HG03354 (cell line): Measurements from ENCODE around the gene CUL2.

Experiments used
- ATAC-seq: cut with Tn5 transposase; IDR thresholded peaks from one replicate; pipeline ENCODE4 v1.9.1; 2021; ENCODE audit warnings: mild to moderate bottlenecking; ENCODE audit not compliant: unreplicated experiment, poor library complexity, severe bottlenecking

Gene CUL2

DNA sequence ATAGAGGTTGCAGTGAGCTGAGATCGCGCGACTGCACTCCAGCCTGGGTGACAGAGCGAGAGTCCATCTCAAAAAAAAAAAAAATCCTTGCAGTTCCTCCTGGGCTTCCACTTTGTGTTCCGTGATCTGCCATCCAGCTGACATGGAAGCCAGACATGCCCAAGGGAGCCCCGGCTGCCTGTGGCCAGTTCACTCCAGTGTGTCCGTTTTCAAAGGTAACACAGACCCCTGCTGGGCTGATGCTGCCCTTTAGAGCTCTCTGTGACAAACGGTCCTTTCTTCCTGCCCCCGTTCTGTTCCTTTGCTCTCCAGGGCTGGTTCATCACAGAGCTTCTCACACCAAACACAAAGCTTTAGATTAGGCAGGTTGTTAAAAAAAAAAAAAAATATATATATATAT is 130.8 kb downstream of the CUL2 start:
- ATAC-seq, result no peak
